Transverse colon (tissue), 4 donors: Measurements from ENCODE around the gene ATP5ME.

Experiments used
- EP300 ChIP-seq: sonication (generic); formaldehyde crosslinking; IDR thresholded peaks from one replicate; pipeline ENCODE4 v1.6.1; 2017; ENCODE audit warnings: antibody characterized with exemption, low read depth
- POLR2A ChIP-seq: fragments of 450-650 bp; IDR thresholded peaks from one replicate; pipeline ENCODE4 v1.6.1; 2016; ENCODE audit warnings: antibody characterized with exemption, mild to moderate bottlenecking, moderate library complexity
- POLR2AphosphoS5 ChIP-seq, 3 donors: sonication (generic); formaldehyde crosslinking; IDR thresholded peaks; one replicate each; pipeline ENCODE4 v1.6.1; 2016; ENCODE audit warnings: antibody characterized with exemption in 3 of 3
- TF ChIP-seq, protein P1 (sequence below), 5 experiments: fragments of 200-600 bp in 3 of 5; fragments of 450-650 bp in 2 of 5; sonication (generic) in 3 of 5; IDR thresholded peaks; 1 replicate in 2 of 5; 2 replicates in 3 of 5; pipeline ENCODE4 v1.5.1; 2016 to 2017; ENCODE audit warnings: antibody characterized with exemption in 5 of 5, inconsistent platforms in 3 of 5, mild to moderate bottlenecking in 2 of 5, moderate library complexity in 1 of 5

DNA sequence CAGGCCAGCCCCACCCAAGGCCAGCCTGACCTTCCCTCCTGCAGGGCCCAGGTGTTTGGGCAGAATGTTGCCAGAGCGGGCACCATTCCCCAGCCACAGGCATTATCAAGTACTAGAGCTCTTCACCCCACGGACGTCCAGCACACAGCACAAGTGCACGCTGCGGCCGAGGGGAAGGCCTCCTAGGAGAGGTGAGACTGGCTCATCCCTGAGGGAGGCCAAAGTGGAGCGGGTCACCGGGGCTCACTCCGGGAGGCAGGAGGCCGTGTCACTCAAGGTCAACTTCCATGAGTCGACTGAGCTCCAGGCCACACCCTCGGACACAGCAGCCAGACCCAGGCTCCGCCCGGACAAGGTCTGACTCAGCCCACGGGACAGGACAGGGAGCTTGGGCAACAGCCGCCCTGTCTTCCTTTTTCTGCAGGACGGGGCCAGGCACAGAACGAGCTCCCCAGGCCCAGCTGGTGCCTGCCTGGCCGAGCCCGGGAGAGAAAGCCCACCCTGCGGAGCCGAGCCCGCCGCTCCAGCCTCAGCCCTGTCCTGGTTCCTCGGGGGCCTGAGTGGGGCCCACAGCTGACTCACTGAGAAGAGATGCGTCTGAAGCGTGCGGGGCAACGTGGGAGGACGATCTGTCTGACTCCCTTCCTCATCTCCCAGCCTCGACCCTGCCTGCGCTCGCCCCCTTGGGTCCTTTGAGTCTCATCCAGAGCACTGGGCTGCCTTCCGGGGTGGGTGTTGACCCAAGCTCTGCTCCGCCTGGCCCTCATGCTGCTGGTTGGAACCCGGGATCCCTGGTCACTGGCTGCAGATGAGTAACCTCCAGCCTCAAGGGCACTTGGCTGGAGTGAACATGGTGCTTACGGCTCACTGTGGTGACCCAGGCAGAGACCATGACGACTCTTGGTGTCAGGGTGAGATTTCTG lies 13.2 kb upstream of the ATP5ME start:
- TF ChIP-seq, protein P1, sequence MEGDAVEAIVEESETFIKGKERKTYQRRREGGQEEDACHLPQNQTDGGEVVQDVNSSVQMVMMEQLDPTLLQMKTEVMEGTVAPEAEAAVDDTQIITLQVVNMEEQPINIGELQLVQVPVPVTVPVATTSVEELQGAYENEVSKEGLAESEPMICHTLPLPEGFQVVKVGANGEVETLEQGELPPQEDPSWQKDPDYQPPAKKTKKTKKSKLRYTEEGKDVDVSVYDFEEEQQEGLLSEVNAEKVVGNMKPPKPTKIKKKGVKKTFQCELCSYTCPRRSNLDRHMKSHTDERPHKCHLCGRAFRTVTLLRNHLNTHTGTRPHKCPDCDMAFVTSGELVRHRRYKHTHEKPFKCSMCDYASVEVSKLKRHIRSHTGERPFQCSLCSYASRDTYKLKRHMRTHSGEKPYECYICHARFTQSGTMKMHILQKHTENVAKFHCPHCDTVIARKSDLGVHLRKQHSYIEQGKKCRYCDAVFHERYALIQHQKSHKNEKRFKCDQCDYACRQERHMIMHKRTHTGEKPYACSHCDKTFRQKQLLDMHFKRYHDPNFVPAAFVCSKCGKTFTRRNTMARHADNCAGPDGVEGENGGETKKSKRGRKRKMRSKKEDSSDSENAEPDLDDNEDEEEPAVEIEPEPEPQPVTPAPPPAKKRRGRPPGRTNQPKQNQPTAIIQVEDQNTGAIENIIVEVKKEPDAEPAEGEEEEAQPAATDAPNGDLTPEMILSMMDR (IDR thresholded peaks at IDR 0.05) = no peak
- TF ChIP-seq POLR2A = no peak
- TF ChIP-seq POLR2AphosphoS5 (IDR thresholded peaks at IDR 0.05) = peak; percentile 44 to 51 (median 46)
- TF ChIP-seq EP300 = no peak
